ENCODE data around the gene USP9X.
"Not testable (repeated sequence)": the region's sequence is repeated elsewhere in the genome, so short reads cannot be mapped to it uniquely, and the experiment has no call there.

USP9X gene

DNA sequence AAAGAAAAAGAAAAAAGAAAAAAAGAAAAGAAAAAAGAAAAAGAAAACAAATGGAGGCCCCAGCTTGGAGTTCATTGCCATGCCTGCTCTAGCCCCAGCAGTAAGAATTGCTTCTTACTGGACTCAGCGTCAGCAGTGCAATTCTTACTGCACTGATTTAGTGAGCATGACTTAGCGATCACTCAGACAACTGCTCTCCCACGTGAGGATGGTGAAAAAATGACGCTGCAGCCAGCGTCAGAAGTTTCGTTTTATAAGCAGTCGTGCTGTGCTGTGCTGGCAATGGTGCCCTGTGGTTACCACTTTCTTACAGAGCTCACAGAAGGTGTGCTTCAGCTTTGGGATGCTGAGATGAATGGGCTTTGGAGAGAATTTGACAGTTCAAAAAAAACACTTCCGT is 180.4 kb downstream of the USP9X start:
- H3K4me3 ChIP-seq (ENCODE audit: low read depth, low read length): peak overlapping the region; percentile 14
- peak; percentile 33 for DNase-seq (ENCODE audit: low read depth)
- TF ChIP-seq CTCF (conservative IDR thresholded peaks at IDR 0.05; ENCODE audit: low read depth, low read length): no peak

DNA sequence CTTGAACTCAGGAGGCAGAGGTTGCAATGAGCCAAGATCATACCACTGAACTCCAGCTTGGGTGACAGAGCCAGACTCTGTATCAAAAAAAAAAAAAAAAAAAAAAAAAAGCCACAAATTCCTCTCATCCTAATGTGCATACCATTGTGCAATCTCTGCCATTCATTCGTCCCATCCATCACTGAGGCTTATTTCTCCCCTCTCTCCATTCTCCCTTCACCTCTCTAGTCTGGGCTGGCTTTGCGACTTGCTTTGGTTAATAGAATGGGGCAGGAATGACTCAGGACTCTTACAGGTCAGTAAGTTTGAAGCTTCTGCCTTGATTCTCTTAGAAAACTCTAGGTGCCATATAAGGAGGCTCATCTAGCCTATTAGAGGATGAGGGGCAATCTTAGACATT is 188.4 kb downstream of the USP9X start:
- no peak for TF ChIP-seq CTCF (conservative IDR thresholded peaks at IDR 0.05; ENCODE audit: low read depth, low read length)
- no peak overlapping the region for H3K4me3 ChIP-seq (ENCODE audit: low read depth, low read length)
- no peak for DNase-seq (ENCODE audit: low read depth)

DNA sequence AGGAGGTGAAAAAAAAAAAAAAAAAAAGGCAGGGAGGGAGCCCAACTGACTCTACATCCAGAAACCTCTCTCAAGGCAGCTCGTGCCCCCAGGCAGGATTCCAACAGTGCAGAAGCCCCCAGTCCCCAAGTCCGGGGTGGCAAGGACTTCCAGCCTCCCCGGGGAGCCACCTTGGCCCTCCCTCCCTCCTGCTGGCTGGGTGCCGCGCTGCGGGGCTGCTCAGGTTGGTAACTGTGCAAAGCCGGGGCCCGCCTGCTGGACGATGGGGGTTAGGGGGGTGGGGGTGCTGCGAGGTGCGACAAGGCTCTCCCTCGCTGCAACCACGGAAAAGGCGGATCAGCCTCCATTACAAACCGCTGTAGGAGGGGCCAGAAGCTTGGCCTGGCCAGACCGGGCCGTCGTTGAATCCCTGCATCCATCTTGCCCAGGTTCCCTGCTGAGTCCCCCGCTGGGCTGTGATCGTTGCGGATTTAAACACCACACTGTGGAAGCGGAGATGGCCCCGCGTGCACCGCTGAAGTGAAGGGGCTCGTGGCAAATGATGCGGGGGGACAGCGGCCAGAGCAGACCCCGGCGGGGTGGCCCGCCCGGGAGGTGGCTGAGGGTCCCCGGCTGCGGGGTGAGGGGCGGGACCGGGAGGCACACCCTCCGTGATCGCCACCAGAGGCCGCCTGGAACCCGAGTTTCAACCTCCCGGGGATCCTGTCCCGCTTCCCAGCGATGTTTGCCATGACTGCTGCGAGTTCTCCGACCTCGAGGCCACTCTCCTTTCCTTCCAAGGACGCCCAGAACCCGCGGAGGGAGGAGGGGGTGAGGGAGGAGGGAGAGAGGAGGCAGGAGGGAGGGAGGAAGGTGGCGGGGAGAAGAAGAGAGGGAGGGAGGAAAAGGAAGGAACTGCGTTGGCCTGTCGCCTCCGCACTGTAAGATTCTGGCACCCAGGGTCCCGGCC is 190.7 kb downstream of the USP9X start:
- H3K4me3 ChIP-seq (ENCODE audit: low read depth, low read length): peak overlapping the region; percentile 59
- peak; percentile 52 for TF ChIP-seq CTCF (conservative IDR thresholded peaks at IDR 0.05; ENCODE audit: low read depth, low read length)
- peak; percentile 59 for DNase-seq (ENCODE audit: low read depth)

GRCh38 chrX:41276661-41277506 is 191.6 kb downstream of the USP9X start:
- no peak for TF ChIP-seq CTCF (conservative IDR thresholded peaks at IDR 0.05; ENCODE audit: low read depth, low read length)
- peak; percentile 10 for DNase-seq (ENCODE audit: low read depth)
- H3K4me3 ChIP-seq (ENCODE audit: low read depth, low read length): peak overlapping the region; percentile 59

DNA sequence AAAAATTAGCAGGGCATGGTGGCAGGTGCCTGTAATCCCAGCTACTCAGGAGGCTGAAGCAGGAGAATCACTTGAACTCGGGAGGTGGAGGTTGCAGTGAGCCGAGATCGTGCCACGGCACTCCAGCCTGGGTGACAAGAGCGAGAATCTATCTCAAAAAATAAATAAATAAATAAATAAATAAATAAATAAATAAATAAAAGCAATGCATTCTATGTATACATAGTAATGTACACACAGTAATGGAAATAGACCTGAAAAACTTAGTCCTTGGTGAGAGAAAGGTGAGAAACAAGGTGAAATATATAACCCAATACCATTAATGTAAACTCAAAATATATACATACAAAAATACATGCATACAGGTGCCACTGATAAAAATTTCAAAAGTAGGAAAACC is 197.1 kb downstream of the USP9X start:
- not testable (repeated sequence) for DNase-seq (ENCODE audit: low read depth); H3K4me3 ChIP-seq (ENCODE audit: low read depth, low read length)

DNA sequence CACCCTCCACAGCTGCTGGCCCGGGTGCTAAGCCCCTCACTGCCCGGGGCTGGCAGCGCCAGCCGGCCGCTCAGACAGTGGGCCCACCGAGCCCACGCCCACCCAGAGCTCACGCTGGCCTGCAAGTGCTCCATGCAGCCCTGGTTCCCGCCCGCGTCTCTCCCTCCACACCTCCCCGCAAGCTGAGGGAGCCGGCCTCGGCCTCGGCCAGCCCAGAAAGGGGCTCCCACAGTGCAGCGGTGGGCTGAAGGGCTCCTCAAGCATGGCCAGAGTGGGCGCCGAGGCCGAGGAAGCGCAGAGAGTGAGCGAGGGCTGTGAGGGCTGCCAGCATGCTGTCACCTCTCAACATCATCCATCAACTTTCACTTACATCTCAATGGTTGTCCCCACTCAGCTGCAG is 200.7 kb downstream of the USP9X start:
- DNase-seq (ENCODE audit: low read depth); H3K4me3 ChIP-seq (ENCODE audit: low read depth, low read length): not testable (repeated sequence)
